ENCODE measurements around the gene GRIA4. TPM values are rescaled to one million over a fixed set of nuclear protein-coding genes. Genes with fewer than 3 reads are reported as not detected.

GRIA4 gene
- total RNA-seq, 2 experiments from 2014 or later: not detected

GRCh38 chr11:106014035-106014434 is 404.2 kb downstream of the GRIA4 start:
- peaks cover 58% of the 10 kb centered on the region for H3K36me3 Mint-ChIP-seq (ENCODE audit: low read depth)

GRCh38 chr11:106014620-106015019 is 404.7 kb downstream of the GRIA4 start:
- no peaks in the 10 kb centered on the region for H3K27me3 Mint-ChIP-seq
- ChIA-PET CTCF (no interaction called here), POLR2A (no interaction called here)
- no peak for DNase-seq
- H3K4me3 Mint-ChIP-seq: no peak overlapping the region
- H3K9me3 Mint-ChIP-seq: peaks cover 2% of the 10 kb centered on the region
- H3K27ac Mint-ChIP-seq: no peak overlapping the region
- peaks cover 56% of the 10 kb centered on the region for H3K36me3 Mint-ChIP-seq (ENCODE audit: low read depth)
- H3K4me1 Mint-ChIP-seq: peaks cover 29% of the 10 kb centered on the region

More at GRCh38 chr11:106014035-106014434, 404.2 kb downstream of the GRIA4 start:
- Mint-ChIP-seq H3K27me3 (no peaks in the 10 kb centered on the region), H3K27ac (no peak overlapping the region), H3K4me1 (peaks cover 25% of the 10 kb centered on the region), H3K9me3 (peaks cover 4% of the 10 kb centered on the region), H3K4me3 (no peak overlapping the region)
- POLR2A ChIA-PET: no interaction called here
- no peak for DNase-seq
- CTCF ChIA-PET: no interaction called here

- H3K27me3 Mint-ChIP-seq: no peaks in the 10 kb centered on the region
- peaks cover 56% of the 10 kb centered on the region for H3K36me3 Mint-ChIP-seq (ENCODE audit: low read depth)
- no peak overlapping the region for H3K4me3 Mint-ChIP-seq
- ChIA-PET POLR2A (no interaction called here), CTCF (interaction anchor here (0.7 kb wide), 1 partner anchor 152 kb away, joined by 3 read pairs; no protein-coding TSS in a partner anchor)
- DNase-seq: no peak
- H3K9me3 Mint-ChIP-seq: no peaks in the 10 kb centered on the region
- no peak overlapping the region for H3K27ac Mint-ChIP-seq
- H3K4me1 Mint-ChIP-seq: peaks cover 34% of the 10 kb centered on the region
Observed at GRCh38 chr11:106015066-106015465, 405.2 kb downstream of the GRIA4 start.

- H3K4me1 Mint-ChIP-seq: peaks cover 45% of the 10 kb centered on the region
- peaks cover 48% of the 10 kb centered on the region for H3K36me3 Mint-ChIP-seq (ENCODE audit: low read depth)
- no peak overlapping the region for H3K27ac Mint-ChIP-seq
- no peak for DNase-seq
- no peaks in the 10 kb centered on the region for H3K27me3 Mint-ChIP-seq
- ChIA-PET CTCF (no interaction called here), POLR2A (no interaction called here)
- H3K4me3 Mint-ChIP-seq: no peak overlapping the region
- no peaks in the 10 kb centered on the region for H3K9me3 Mint-ChIP-seq
Observed at GRCh38 chr11:106017093-106017492, 407.2 kb downstream of the GRIA4 start.

GRCh38 chr11:106021181-106021966 is 411.5 kb downstream of the GRIA4 start:
- Mint-ChIP-seq H3K4me3 (peak overlapping the region; percentile 87), H3K27me3 (peaks cover 5% of the 10 kb centered on the region), H3K4me1 (peaks cover 48% of the 10 kb centered on the region), H3K27ac (peak overlapping the region; percentile 60), H3K36me3 (ENCODE audit: low read depth) (peaks cover 24% of the 10 kb centered on the region), H3K9me3 (no peaks in the 10 kb centered on the region)
- ChIA-PET POLR2A (no interaction called here), CTCF (no interaction called here)
- DNase-seq: no peak

- peaks cover 5% of the 10 kb centered on the region for H3K27me3 Mint-ChIP-seq
- ChIA-PET CTCF (interaction anchor here (1.6 kb wide), 1 partner anchor 54 kb away, joined by 7 read pairs; the partner anchor contains the start of genes AASDHPPT and KBTBD3), POLR2A (interaction anchor here (1.2 to 2.7 kb wide), 2 partner anchors 32 to 55 kb away, joined by 3 to 17 read pairs; partner anchors contain the start of genes AASDHPPT and KBTBD3)
- peak within 1 kb of the TSS; percentile 87 for H3K4me3 Mint-ChIP-seq
- H3K36me3 Mint-ChIP-seq (ENCODE audit: low read depth): peaks cover 21% of the 10 kb centered on the region
- DNase-seq: peak; percentile 97
- no peaks in the 10 kb centered on the region for H3K9me3 Mint-ChIP-seq
- H3K4me1 Mint-ChIP-seq: peaks cover 40% of the 10 kb centered on the region
- peak within 1 kb of the TSS; percentile 71 for H3K27ac Mint-ChIP-seq
Observed at GRCh38 chr11:106021967-106022794, 412.3 kb downstream of the GRIA4 start, which contains the start of gene MSANTD4. TSS of gene MSANTD4 (minus strand) at chr11:106022240. CDS start at chr11:106010917, 11,323 bp downstream.

GRCh38 chr11:106022795-106023275 is 413.0 kb downstream of the GRIA4 start:
- H3K9me3 Mint-ChIP-seq: peaks cover 2% of the 10 kb centered on the region
- peak overlapping the region; percentile 87 for H3K4me3 Mint-ChIP-seq
- H3K27ac Mint-ChIP-seq: peak overlapping the region; percentile 71
- peaks cover 39% of the 10 kb centered on the region for H3K4me1 Mint-ChIP-seq
- ChIA-PET POLR2A (interaction anchor here (1.2 to 2.7 kb wide), 2 partner anchors 31 to 54 kb away, joined by 3 to 17 read pairs; partner anchors contain the start of genes AASDHPPT and KBTBD3), CTCF (interaction anchor here (1.6 kb wide), 1 partner anchor 54 kb away, joined by 7 read pairs; the partner anchor contains the start of genes AASDHPPT and KBTBD3)
- H3K27me3 Mint-ChIP-seq: peaks cover 5% of the 10 kb centered on the region
- DNase-seq: no peak
- H3K36me3 Mint-ChIP-seq (ENCODE audit: low read depth): peaks cover 21% of the 10 kb centered on the region

- Mint-ChIP-seq H3K4me3 (no peak overlapping the region), H3K27me3 (peaks cover 8% of the 10 kb centered on the region), H3K27ac (no peak overlapping the region), H3K4me1 (peaks cover 13% of the 10 kb centered on the region), H3K9me3 (peaks cover 2% of the 10 kb centered on the region), H3K36me3 (ENCODE audit: low read depth) (no peaks in the 10 kb centered on the region)
- ChIA-PET POLR2A (no interaction called here), CTCF (interaction anchor here (1.0 to 1.2 kb wide), 2 partner anchors 12 to 29 kb away, joined by 3 read pairs; no protein-coding TSS in a partner anchor)
- no peak for DNase-seq
Observed at GRCh38 chr11:106030609-106031008, 420.7 kb downstream of the GRIA4 start.

- ChIA-PET POLR2A (no interaction called here), CTCF (interaction anchor here (1.0 to 1.2 kb wide), 2 partner anchors 13 to 28 kb away, joined by 3 read pairs; no protein-coding TSS in a partner anchor)
- DNase-seq: no peak
- peaks cover 13% of the 10 kb centered on the region for H3K4me1 Mint-ChIP-seq
- no peak overlapping the region for H3K27ac Mint-ChIP-seq
- no peak overlapping the region for H3K4me3 Mint-ChIP-seq
- peaks cover 2% of the 10 kb centered on the region for H3K9me3 Mint-ChIP-seq
- H3K36me3 Mint-ChIP-seq (ENCODE audit: low read depth): no peaks in the 10 kb centered on the region
- peaks cover 3% of the 10 kb centered on the region for H3K27me3 Mint-ChIP-seq
Observed at GRCh38 chr11:106031202-106031810, 421.4 kb downstream of the GRIA4 start.
